ENCODE results near the gene SLC22A23.

DNA sequence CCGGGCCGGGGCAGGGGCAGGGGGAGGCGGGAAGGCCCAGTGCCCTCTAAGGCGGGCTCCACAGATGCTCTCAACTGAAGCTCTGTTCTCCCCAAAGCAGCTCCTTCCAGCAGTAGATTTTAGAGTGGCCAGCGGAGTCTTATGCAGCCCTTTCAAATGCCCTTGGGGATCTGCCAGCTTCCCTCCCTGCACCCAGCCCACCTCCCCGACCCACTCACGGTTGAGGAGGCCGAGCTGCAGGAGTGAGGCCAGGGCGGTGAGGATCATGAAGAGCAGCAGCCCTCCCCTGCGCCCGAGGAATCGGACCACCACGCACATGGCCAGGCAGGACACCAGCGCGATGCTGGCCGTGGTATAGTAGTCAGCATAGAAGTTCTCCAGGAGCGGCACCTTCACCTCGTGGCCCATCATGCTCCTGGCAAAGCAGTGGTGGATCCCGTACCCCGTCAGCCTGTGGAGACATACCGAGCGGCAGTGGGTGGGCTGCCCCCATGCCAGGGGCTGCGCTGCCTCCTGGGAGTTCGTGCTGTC is 170.1 kb downstream of the SLC22A23 start:
- TF ChIP-seq POLR2A (IDR thresholded peaks at IDR 0.05; ENCODE audit: low read depth, low read length) (no peak), TAF1 (IDR thresholded peaks at IDR 0.05; ENCODE audit: borderline replicate concordance, low read depth, low read length) (no peak)

All from GM12892 (cell line).